ENCODE measurements around the gene CHN1. TPM values are rescaled to one million over a fixed set of nuclear protein-coding genes. Genes with fewer than 3 reads are reported as not detected.
A peak's percentile ranks its signal among the peaks of the same experiment; 100 is the strongest.

CHN1 gene
- polyA plus RNA-seq, 4 donors = 2.0 to 7.8 (median 5.1) TPM

GRCh38 chr2:174824068-174824467 is 181.1 kb downstream of the CHN1 start:
- H3K4me1 ChIP-seq (ENCODE audit: control insufficient read depth in 3 of 3, insufficient read depth in 2 of 3, low read depth in 1 of 3, low read length in 2 of 3) = no peaks in the 10 kb centered on the region
- H3K27me3 ChIP-seq (ENCODE audit: control insufficient read depth in 3 of 3, insufficient read depth in 3 of 3, low read length in 3 of 3) = no peaks in the 10 kb centered on the region
- H3K36me3 ChIP-seq (ENCODE audit: control insufficient read depth in 3 of 3, insufficient read depth in 2 of 3, low read depth in 1 of 3, low read length in 3 of 3) = no peaks in the 10 kb centered on the region
- H3K9me3 ChIP-seq (ENCODE audit: control insufficient read depth in 2 of 2, insufficient read depth in 1 of 2, low read depth in 1 of 2, low read length in 1 of 2) = peaks cover 0 to 5% of the 10 kb centered on the region in 2 donors
- no peak for DNase-seq
- H3K4me3 ChIP-seq (ENCODE audit: low read depth in 1 of 3, low read length in 3 of 3) = no peak overlapping the region
- no peak overlapping the region for H3K27ac ChIP-seq (ENCODE audit: low read depth in 1 of 3, low read length in 2 of 3)
- FAIRE-seq = no peak

- no peak for FAIRE-seq
- 88 to 94% (median 94%) methylated on average over 4 of the region's 4 CpGs for WGBS, 3 donors
- H3K36me3 ChIP-seq (ENCODE audit: control insufficient read depth in 3 of 3, insufficient read depth in 2 of 3, low read depth in 1 of 3, low read length in 3 of 3) = no peaks in the 10 kb centered on the region
- no peak overlapping the region for H3K4me3 ChIP-seq (ENCODE audit: low read depth in 1 of 3, low read length in 3 of 3)
- H3K27me3 ChIP-seq (ENCODE audit: control insufficient read depth in 3 of 3, insufficient read depth in 3 of 3, low read length in 3 of 3) = no peaks in the 10 kb centered on the region
- H3K9me3 ChIP-seq (ENCODE audit: control insufficient read depth in 2 of 2, insufficient read depth in 1 of 2, low read depth in 1 of 2, low read length in 1 of 2) = peaks cover 0 to 5% of the 10 kb centered on the region in 2 donors
- no peak for DNase-seq
- H3K27ac ChIP-seq (ENCODE audit: low read depth in 1 of 3, low read length in 2 of 3) = no peak overlapping the region
- no peaks in the 10 kb centered on the region for H3K4me1 ChIP-seq (ENCODE audit: control insufficient read depth in 3 of 3, insufficient read depth in 2 of 3, low read depth in 1 of 3, low read length in 2 of 3)
Measured at GRCh38 chr2:174821628-174822027, 183.6 kb downstream of the CHN1 start.

GRCh38 chr2:174820361-174820760 is 184.8 kb downstream of the CHN1 start:
- DNase-seq (no peak), FAIRE-seq (no peak)
- no peaks in the 10 kb centered on the region for H3K4me1 ChIP-seq (ENCODE audit: control insufficient read depth in 3 of 3, insufficient read depth in 2 of 3, low read depth in 1 of 3, low read length in 2 of 3)
- H3K4me3 ChIP-seq (ENCODE audit: low read depth in 1 of 3, low read length in 3 of 3) = no peak overlapping the region
- no peak overlapping the region for H3K27ac ChIP-seq (ENCODE audit: low read depth in 1 of 3, low read length in 2 of 3)
- peaks cover 0 to 5% of the 10 kb centered on the region in 2 donors for H3K9me3 ChIP-seq (ENCODE audit: control insufficient read depth in 2 of 2, insufficient read depth in 1 of 2, low read depth in 1 of 2, low read length in 1 of 2)
- WGBS, 3 donors = 86 to 93% (median 88%) methylated on average over 6 of the region's 6 CpGs
- no peaks in the 10 kb centered on the region for H3K36me3 ChIP-seq (ENCODE audit: control insufficient read depth in 3 of 3, insufficient read depth in 2 of 3, low read depth in 1 of 3, low read length in 3 of 3)
- H3K27me3 ChIP-seq (ENCODE audit: control insufficient read depth in 3 of 3, insufficient read depth in 3 of 3, low read length in 3 of 3) = no peaks in the 10 kb centered on the region

GRCh38 chr2:174815526-174815925 is 189.7 kb downstream of the CHN1 start:
- DNase-seq (no peak), FAIRE-seq (no peak)
- 0 to 46% (median 43%) methylated on average over 2 of the region's 2 CpGs for WGBS, 3 donors
- no peaks in the 10 kb centered on the region for H3K9me3 ChIP-seq (ENCODE audit: control insufficient read depth in 2 of 2, insufficient read depth in 1 of 2, low read depth in 1 of 2, low read length in 1 of 2)
- H3K36me3 ChIP-seq (ENCODE audit: control insufficient read depth in 3 of 3, insufficient read depth in 2 of 3, low read depth in 1 of 3, low read length in 3 of 3) = no peaks in the 10 kb centered on the region
- H3K4me1 ChIP-seq (ENCODE audit: control insufficient read depth in 3 of 3, insufficient read depth in 2 of 3, low read depth in 1 of 3, low read length in 2 of 3) = no peaks in the 10 kb centered on the region
- H3K4me3 ChIP-seq (ENCODE audit: low read depth in 1 of 3, low read length in 3 of 3) = no peak overlapping the region
- H3K27ac ChIP-seq (ENCODE audit: low read depth in 1 of 3, low read length in 2 of 3) = no peak overlapping the region
- no peaks in the 10 kb centered on the region for H3K27me3 ChIP-seq (ENCODE audit: control insufficient read depth in 3 of 3, insufficient read depth in 3 of 3, low read length in 3 of 3)

GRCh38 chr2:174812037-174812436 is 193.1 kb downstream of the CHN1 start:
- Histone ChIP-seq H3K4me3 (ENCODE audit: low read depth in 1 of 3, low read length in 3 of 3) (no peak overlapping the region), H3K9me3 (ENCODE audit: control insufficient read depth in 2 of 2, insufficient read depth in 1 of 2, low read depth in 1 of 2, low read length in 1 of 2) (no peaks in the 10 kb centered on the region), H3K27ac (ENCODE audit: low read depth in 1 of 3, low read length in 2 of 3) (no peak overlapping the region), H3K36me3 (ENCODE audit: control insufficient read depth in 3 of 3, insufficient read depth in 2 of 3, low read depth in 1 of 3, low read length in 3 of 3) (no peaks in the 10 kb centered on the region), H3K4me1 (ENCODE audit: control insufficient read depth in 3 of 3, insufficient read depth in 2 of 3, low read depth in 1 of 3, low read length in 2 of 3) (no peaks in the 10 kb centered on the region), H3K27me3 (ENCODE audit: control insufficient read depth in 3 of 3, insufficient read depth in 3 of 3, low read length in 3 of 3) (no peaks in the 10 kb centered on the region)
- DNase-seq (no peak), FAIRE-seq (peak; percentile 23)
- 96 to 98% (median 97%) methylated on average over 7 of the region's 7 CpGs for WGBS, 3 donors

- peak overlapping the region in 1 of 3 donors; percentile 51 for H3K27ac ChIP-seq (ENCODE audit: low read depth in 1 of 3, low read length in 2 of 3)
- no peak overlapping the region for H3K4me3 ChIP-seq (ENCODE audit: low read depth in 1 of 3, low read length in 3 of 3)
- no peaks in the 10 kb centered on the region for H3K4me1 ChIP-seq (ENCODE audit: control insufficient read depth in 3 of 3, insufficient read depth in 2 of 3, low read depth in 1 of 3, low read length in 2 of 3)
- 81 to 86% (median 86%) methylated on average over 1 of the region's 1 CpG for WGBS, 3 donors
- FAIRE-seq (no peak), DNase-seq (no peak)
- H3K36me3 ChIP-seq (ENCODE audit: control insufficient read depth in 3 of 3, insufficient read depth in 2 of 3, low read depth in 1 of 3, low read length in 3 of 3) = peaks cover 0 to 2% (median 0%) of the 10 kb centered on the region in 3 donors
- H3K27me3 ChIP-seq (ENCODE audit: control insufficient read depth in 3 of 3, insufficient read depth in 3 of 3, low read length in 3 of 3) = no peaks in the 10 kb centered on the region
- H3K9me3 ChIP-seq (ENCODE audit: control insufficient read depth in 2 of 2, insufficient read depth in 1 of 2, low read depth in 1 of 2, low read length in 1 of 2) = no peaks in the 10 kb centered on the region
Measured at GRCh38 chr2:174807931-174808330, 197.2 kb downstream of the CHN1 start.

- WGBS, 3 donors = 80 to 94% (median 86%) methylated on average over 1 of the region's 1 CpG
Measured at GRCh38 chr2:174805803-174806202, 199.4 kb downstream of the CHN1 start.

GRCh38 chr2:174802459-174802858 is 202.7 kb downstream of the CHN1 start:
- WGBS, 3 donors = 86 to 94% (median 92%) methylated on average over 4 of the region's 4 CpGs
- Histone ChIP-seq H3K4me3 (ENCODE audit: low read depth in 1 of 3, low read length in 3 of 3) (no peak overlapping the region), H3K27me3 (ENCODE audit: control insufficient read depth in 3 of 3, insufficient read depth in 3 of 3, low read length in 3 of 3) (no peaks in the 10 kb centered on the region), H3K4me1 (ENCODE audit: control insufficient read depth in 3 of 3, insufficient read depth in 2 of 3, low read depth in 1 of 3, low read length in 2 of 3) (no peaks in the 10 kb centered on the region), H3K36me3 (ENCODE audit: control insufficient read depth in 3 of 3, insufficient read depth in 2 of 3, low read depth in 1 of 3, low read length in 3 of 3) (peaks cover 0 to 2% (median 0%) of the 10 kb centered on the region in 3 donors), H3K27ac (ENCODE audit: low read depth in 1 of 3, low read length in 2 of 3) (no peak overlapping the region), H3K9me3 (ENCODE audit: control insufficient read depth in 2 of 2, insufficient read depth in 1 of 2, low read depth in 1 of 2, low read length in 1 of 2) (no peaks in the 10 kb centered on the region)
- DNase-seq (no peak), FAIRE-seq (no peak)

More at GRCh38 chr2:174805803-174806202, 199.4 kb downstream of the CHN1 start:
- Histone ChIP-seq H3K9me3 (ENCODE audit: control insufficient read depth in 2 of 2, insufficient read depth in 1 of 2, low read depth in 1 of 2, low read length in 1 of 2) (no peaks in the 10 kb centered on the region), H3K4me3 (ENCODE audit: low read depth in 1 of 3, low read length in 3 of 3) (no peak overlapping the region), H3K27me3 (ENCODE audit: control insufficient read depth in 3 of 3, insufficient read depth in 3 of 3, low read length in 3 of 3) (no peaks in the 10 kb centered on the region), H3K4me1 (ENCODE audit: control insufficient read depth in 3 of 3, insufficient read depth in 2 of 3, low read depth in 1 of 3, low read length in 2 of 3) (no peaks in the 10 kb centered on the region), H3K36me3 (ENCODE audit: control insufficient read depth in 3 of 3, insufficient read depth in 2 of 3, low read depth in 1 of 3, low read length in 3 of 3) (peaks cover 0 to 2% (median 0%) of the 10 kb centered on the region in 3 donors), H3K27ac (ENCODE audit: low read depth in 1 of 3, low read length in 2 of 3) (no peak overlapping the region)
- DNase-seq (no peak), FAIRE-seq (no peak)

- no peak for FAIRE-seq
- no peak for DNase-seq
- 74 to 82% (median 80%) methylated on average over 8 of the region's 8 CpGs for WGBS, 3 donors
- Histone ChIP-seq H3K9me3 (ENCODE audit: control insufficient read depth in 2 of 2, insufficient read depth in 1 of 2, low read depth in 1 of 2, low read length in 1 of 2) (no peaks in the 10 kb centered on the region), H3K27ac (ENCODE audit: low read depth in 1 of 3, low read length in 2 of 3) (no peak overlapping the region), H3K36me3 (ENCODE audit: control insufficient read depth in 3 of 3, insufficient read depth in 2 of 3, low read depth in 1 of 3, low read length in 3 of 3) (peaks cover 0 to 2% (median 0%) of the 10 kb centered on the region in 3 donors), H3K4me1 (ENCODE audit: control insufficient read depth in 3 of 3, insufficient read depth in 2 of 3, low read depth in 1 of 3, low read length in 2 of 3) (no peaks in the 10 kb centered on the region), H3K27me3 (ENCODE audit: control insufficient read depth in 3 of 3, insufficient read depth in 3 of 3, low read length in 3 of 3) (no peaks in the 10 kb centered on the region), H3K4me3 (ENCODE audit: low read depth in 1 of 3, low read length in 3 of 3) (no peak overlapping the region)
Measured at GRCh38 chr2:174800436-174801205, 204.6 kb downstream of the CHN1 start.
